Tibial artery (tissue), 4 donors: ENCODE measurements around the gene ZW10.
"Not testable (repeated sequence)": the region's sequence is repeated elsewhere in the genome, so short reads cannot be mapped to it uniquely, and the experiment has no call there.

Experiments
- DNase-seq, 2 donors: peaks; one replicate each; pipeline ENCODE4 v3.0.0-alpha.2; 2019
- H3K27ac ChIP-seq, 2 donors: fragments of 200-600 bp; sonication (generic) in 1 of 2; 1 replicate in 1 of 2; 2 replicates in 1 of 2; pipeline ENCODE4 v1.5.1; 2018 to 2019; ENCODE audit warnings: mild to moderate bottlenecking in 1 of 2
- H3K27me3 ChIP-seq, 2 donors: fragments of 200-600 bp; sonication (generic) in 1 of 2; one replicate each; pipeline versions ENCODE4 v1.5.1 to v1.6.0; 2016 to 2019
- H3K36me3 ChIP-seq, 3 donors: fragments of 200-600 bp; sonication (generic) in 2 of 3; one replicate each; pipeline ENCODE4 v1.5.1; 2016 to 2019; ENCODE audit warnings: mild to moderate bottlenecking in 2 of 3
- H3K4me1 ChIP-seq, 4 donors: fragments of 200-600 bp; sonication (generic) in 2 of 4; 1 replicate in 3 of 4; 2 replicates in 1 of 4; pipeline ENCODE4 v1.5.1; 2016 to 2019
- H3K4me3 ChIP-seq, 2 donors: fragments of 200-600 bp; sonication (generic) in 1 of 2; 1 replicate in 1 of 2; 2 replicates in 1 of 2; pipeline ENCODE4 v1.5.1; 2018 to 2019; ENCODE audit warnings: mild to moderate bottlenecking in 2 of 2
- H3K9me3 ChIP-seq, 3 donors: fragments of 200-600 bp; sonication (generic) in 1 of 3; one replicate each; pipeline ENCODE4 v1.5.1; 2016 to 2019
- CTCF ChIP-seq, 2 experiments: fragments of 200-600 bp in 1 of 2; fragments of 450-650 bp in 1 of 2; IDR thresholded peaks; one replicate each; pipeline ENCODE4 v1.5.1; 2017 to 2019; ENCODE audit warnings: antibody characterized with exemption in 2 of 2, mild to moderate bottlenecking in 1 of 2, moderate library complexity in 1 of 2
- intact Hi-C: fragments of 100-400 bp; cut with DNase I; formaldehyde crosslinking; loops from one replicate; pipeline ENCODE4 v1.15.0; 2023; ENCODE audit warnings: low total_unique reads

The ZW10 gene

DNA sequence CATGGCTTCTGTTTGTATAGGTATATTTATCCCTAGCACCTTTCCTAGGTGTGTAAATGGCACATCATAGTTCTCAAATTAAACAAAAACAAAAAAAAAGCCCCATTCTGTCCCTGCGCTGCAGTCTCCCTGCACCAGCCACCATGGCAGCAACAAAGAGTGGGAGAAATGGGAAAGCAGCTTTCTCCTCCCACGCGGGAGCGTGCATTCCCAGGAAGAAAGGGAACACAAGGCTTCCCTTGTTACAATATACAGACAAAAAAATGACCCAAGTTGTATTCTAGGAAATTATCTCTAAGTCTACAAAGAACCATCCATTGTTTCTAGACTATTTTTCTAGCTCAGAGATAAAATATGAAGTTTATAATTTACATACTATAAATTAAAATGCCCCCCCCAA is 51.3 kb downstream of the ZW10 start:
- Histone ChIP-seq H3K4me1 (no peaks in the 10 kb centered on the region), H3K27me3 (no peaks in the 10 kb centered on the region), H3K36me3 (peaks cover 0 to 16% (median 0%) of the 10 kb centered on the region in 3 donors), H3K27ac (no peak overlapping the region), H3K4me3 (no peak overlapping the region), H3K9me3 (peaks cover 0 to 5% (median 0%) of the 10 kb centered on the region in 3 donors)
- intact Hi-C loops: no loop called here
- no peak for TF ChIP-seq CTCF (IDR thresholded peaks at IDR 0.05)
- no peak for DNase-seq

GRCh38 chr11:113721462-113722066 is 51.9 kb downstream of the ZW10 start:
- Histone ChIP-seq H3K4me1 (no peaks in the 10 kb centered on the region), H3K36me3 (peaks cover 0 to 16% (median under 1%) of the 10 kb centered on the region in 3 donors), H3K4me3 (no peak overlapping the region), H3K27ac (no peak overlapping the region), H3K27me3 (no peaks in the 10 kb centered on the region), H3K9me3 (peaks cover 0 to 5% (median 0%) of the 10 kb centered on the region in 3 donors)
- intact Hi-C loops: no loop called here
- no peak for DNase-seq
- TF ChIP-seq CTCF (IDR thresholded peaks at IDR 0.05): no peak

DNA sequence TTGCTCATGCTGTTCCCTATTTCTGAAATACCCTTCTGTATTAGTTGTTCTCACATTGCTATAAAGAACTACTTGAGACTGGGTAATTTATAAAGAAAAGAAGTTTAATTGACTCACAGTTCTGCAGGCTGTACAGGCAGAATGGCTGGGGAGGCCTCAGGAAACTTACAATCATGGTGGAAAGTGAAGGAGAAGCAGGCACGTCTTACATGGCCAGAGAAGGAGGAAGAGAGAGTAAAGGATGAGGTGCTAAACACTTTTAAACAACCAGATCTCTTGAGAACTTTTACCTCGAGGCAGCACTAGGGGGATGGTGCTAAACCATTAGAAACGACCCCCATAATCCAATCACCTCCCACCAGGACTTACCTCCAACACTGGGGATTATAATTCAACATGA is 53.0 kb downstream of the ZW10 start:
- H3K27me3 ChIP-seq, H3K4me1 ChIP-seq, H3K4me3 ChIP-seq, H3K9me3 ChIP-seq, H3K27ac ChIP-seq, DNase-seq, intact Hi-C loops: not testable (repeated sequence)
- H3K36me3 ChIP-seq: peaks cover 0 to 16% (median 12%) of the 10 kb centered on the region in 3 donors

DNA sequence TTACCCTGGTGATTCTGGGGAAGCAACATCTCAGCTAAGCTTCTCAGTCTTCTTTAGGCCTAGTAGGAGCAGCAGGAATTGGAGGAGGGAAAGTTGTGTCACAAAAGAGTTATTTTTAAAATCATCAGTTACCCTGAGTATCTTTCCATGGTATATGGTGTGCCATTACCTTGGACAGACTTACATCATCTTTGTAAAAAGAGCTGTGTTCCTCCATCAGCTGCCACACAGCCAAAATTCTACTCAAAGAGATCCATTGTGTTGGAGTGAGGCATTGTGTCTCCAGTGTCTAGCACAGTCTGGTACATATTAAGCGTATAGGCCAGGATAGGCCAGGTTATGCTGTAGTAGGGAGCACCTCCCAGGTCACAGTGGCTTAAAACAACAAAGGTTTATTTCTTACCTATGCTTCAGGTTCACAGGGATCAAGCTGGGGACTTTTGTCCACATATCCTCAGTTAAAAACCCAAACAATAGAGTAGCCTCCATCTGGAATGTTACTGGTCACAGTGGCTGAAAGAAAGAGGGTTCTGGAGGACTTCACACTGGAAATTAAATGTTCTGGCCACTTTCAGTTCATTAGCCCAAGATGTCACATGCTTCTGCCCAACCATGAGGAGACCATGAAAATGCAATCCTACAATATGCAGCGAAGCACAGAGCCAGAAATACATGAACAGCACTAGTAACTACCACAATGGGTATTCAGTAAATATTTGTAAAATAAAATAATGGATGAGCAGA is 57.4 kb downstream of the ZW10 start:
- H3K36me3 ChIP-seq: peaks cover 0 to 23% (median 16%) of the 10 kb centered on the region in 3 donors
- DNase-seq: no peak
- H3K27me3 ChIP-seq: no peaks in the 10 kb centered on the region
- H3K4me3 ChIP-seq: no peak overlapping the region
- no peak for TF ChIP-seq CTCF (IDR thresholded peaks at IDR 0.05)
- intact Hi-C loops: no loop called here
- H3K27ac ChIP-seq: no peak overlapping the region
- peaks cover 0 to 14% (median 0%) of the 10 kb centered on the region in 3 donors for H3K9me3 ChIP-seq
- no peaks in the 10 kb centered on the region for H3K4me1 ChIP-seq

DNA sequence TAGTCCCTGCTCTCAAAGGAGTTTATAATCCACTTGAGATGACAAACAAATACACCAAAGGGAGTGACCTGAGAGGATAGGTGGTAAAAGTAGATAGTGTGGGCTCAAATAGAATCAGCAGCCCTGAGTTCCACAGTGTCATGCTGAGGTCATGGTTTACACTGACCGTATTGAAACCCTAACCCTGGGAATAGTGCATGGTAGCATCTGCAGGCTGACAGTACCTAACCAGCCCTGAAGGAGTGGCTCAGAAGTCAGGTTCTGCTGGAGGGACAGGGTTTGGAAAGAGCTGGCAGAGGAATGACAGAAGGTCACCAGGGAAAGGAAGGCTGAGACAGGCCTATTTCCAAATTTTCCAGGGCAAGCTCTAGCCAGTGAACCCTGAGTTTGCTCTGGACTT is 58.2 kb downstream of the ZW10 start:
- no peak overlapping the region for H3K27ac ChIP-seq
- DNase-seq: no peak
- H3K27me3 ChIP-seq: no peaks in the 10 kb centered on the region
- H3K4me1 ChIP-seq: no peaks in the 10 kb centered on the region
- no peak overlapping the region for H3K4me3 ChIP-seq
- TF ChIP-seq CTCF (IDR thresholded peaks at IDR 0.05): no peak
- peaks cover 0 to 16% (median 0%) of the 10 kb centered on the region in 3 donors for H3K9me3 ChIP-seq
- peaks cover 0 to 23% (median 12%) of the 10 kb centered on the region in 3 donors for H3K36me3 ChIP-seq
- intact Hi-C loops: no loop called here

GRCh38 chr11:113710989-113711388 is 62.5 kb downstream of the ZW10 start:
- Histone ChIP-seq H3K4me3 (no peak overlapping the region), H3K36me3 (peaks cover 0 to 27% (median 0%) of the 10 kb centered on the region in 3 donors), H3K4me1 (no peaks in the 10 kb centered on the region), H3K27ac (no peak overlapping the region), H3K9me3 (peaks cover 3 to 24% (median 9%) of the 10 kb centered on the region in 3 donors), H3K27me3 (no peaks in the 10 kb centered on the region)
- DNase-seq: no peak
- intact Hi-C loops: no loop called here
- no peak for TF ChIP-seq CTCF (IDR thresholded peaks at IDR 0.05)
